Measurements from ENCODE around the gene CDH4.

The CDH4 gene

GRCh38 chr20:61746781-61747180, 494.7 kb downstream of the CDH4 start:
- peak; percentile 14 for DNase-seq

- no peak for DNase-seq
Measured at GRCh38 chr20:61748376-61748775, 496.3 kb downstream of the CDH4 start.

GRCh38 chr20:61749406-61750075, 497.5 kb downstream of the CDH4 start:
- no peak for DNase-seq

GRCh38 chr20:61750093-61750492, 498.0 kb downstream of the CDH4 start:
- DNase-seq: no peak

GRCh38 chr20:61752576-61752975, 500.5 kb downstream of the CDH4 start:
- DNase-seq: peak; percentile 12

- DNase-seq: peak; percentile 5
Measured at GRCh38 chr20:61753316-61753942, 501.4 kb downstream of the CDH4 start.

- DNase-seq: peak; percentile 10
Measured at GRCh38 chr20:61753987-61754956, 502.2 kb downstream of the CDH4 start.

GRCh38 chr20:61754976-61755778, 503.1 kb downstream of the CDH4 start:
- DNase-seq: peak; percentile 11

- peak; percentile 10 for DNase-seq
Measured at GRCh38 chr20:61755971-61756845, 504.1 kb downstream of the CDH4 start.

GRCh38 chr20:61756966-61757677, 505.1 kb downstream of the CDH4 start:
- no peak for DNase-seq

GRCh38 chr20:61757678-61758563, 505.9 kb downstream of the CDH4 start:
- DNase-seq: no peak

- no peak for DNase-seq
Measured at GRCh38 chr20:61758564-61759200, 506.6 kb downstream of the CDH4 start.

- no peak for DNase-seq
Measured at GRCh38 chr20:61759286-61760065, 507.4 kb downstream of the CDH4 start.

GRCh38 chr20:61760321-61760720, 508.3 kb downstream of the CDH4 start:
- DNase-seq: no peak

- no peak for DNase-seq
Measured at GRCh38 chr20:61760731-61761130, 508.7 kb downstream of the CDH4 start.

GRCh38 chr20:61761453-61762166, 509.5 kb downstream of the CDH4 start:
- DNase-seq: no peak

- no peak for DNase-seq
Measured at GRCh38 chr20:61762167-61762710, 510.2 kb downstream of the CDH4 start.

All from CD4-positive, alpha-beta T cell treated with Interleukin-15 for 1 hour (primary cell).